ENCODE data around the gene ZC3HAV1.

- TF ChIP-seq CTCF (IDR thresholded peaks at IDR 0.05; ENCODE audit: low read depth, low read length) (no peak), POLR2A (IDR thresholded peaks at IDR 0.05; ENCODE audit: extremely low read depth, insufficient read length) (no peak), MAX (IDR thresholded peaks at IDR 0.05; ENCODE audit: low read depth, low read length) (no peak), MYC (IDR thresholded peaks at IDR 0.05; ENCODE audit: low read depth, low read length) (no peak)
Observed at GRCh38 chr7:139060695-139061237, 48.8 kb downstream of the ZC3HAV1 start.

Data from NB4 (cell line).